Thyroid gland (tissue), 4 donors: Measurements from ENCODE around the gene OR52N4. TPM values are rescaled to one million over a fixed set of nuclear protein-coding genes. Genes with fewer than 3 reads are reported as not detected.
A peak's percentile ranks its signal among the peaks of the same experiment; 100 is the strongest.
"Not testable (repeated sequence)": the region's sequence is repeated elsewhere in the genome, so short reads cannot be mapped to it uniquely, and the experiment has no call there.

Experiments used
- DNase-seq, 2 donors: peaks; one replicate each; pipeline ENCODE4 v3.0.0-alpha.2; 2019
- H3K27ac ChIP-seq, 3 donors: fragments of 200-600 bp; sonication (generic); 1 replicate in 2 of 3; 2 replicates in 1 of 3; pipeline ENCODE4 v1.5.1; 2016 to 2019; ENCODE audit warnings: mild to moderate bottlenecking in 1 of 3, moderate library complexity in 1 of 3
- H3K27me3 ChIP-seq: fragments of 200-600 bp; sonication (generic); one replicate; pipeline ENCODE4 v1.5.1; 2019
- H3K36me3 ChIP-seq, 2 donors: fragments of 200-600 bp; sonication (generic); one replicate each; pipeline ENCODE4 v1.5.1; 2016 to 2019
- H3K4me1 ChIP-seq, 2 donors: fragments of 200-600 bp; sonication (generic); one replicate each; pipeline ENCODE4 v1.5.1; 2017 to 2019
- H3K4me3 ChIP-seq, 3 donors: fragments of 200-600 bp; sonication (generic); replicated peaks in 1 of 3; 1 replicate in 2 of 3; 2 replicates in 1 of 3; pipeline ENCODE4 v1.5.1; 2016; ENCODE audit warnings: mild to moderate bottlenecking in 1 of 3
- H3K9me3 ChIP-seq: fragments of 200-600 bp; sonication (generic); one replicate; pipeline ENCODE4 v1.5.1; 2017
- POLR2A ChIP-seq, 2 donors: fragments of 450-650 bp; IDR thresholded peaks; one replicate each; pipeline ENCODE4 v1.6.1; 2017; ENCODE audit warnings: antibody characterized with exemption in 2 of 2, mild to moderate bottlenecking in 2 of 2, moderate library complexity in 1 of 2
- WGBS, 2 donors: methylation state at CpG; one replicate each; pipeline ENCODE4 v1.1.5; 2017; 5-methylcytosine and 5-hydroxymethylcytosine counted together
- intact Hi-C: fragments of 100-400 bp; cut with DNase I; formaldehyde crosslinking; loops from one replicate; pipeline ENCODE4 v1.15.1; 2023
- total RNA-seq, 4 donors: library from RNA; depleted of rRNA; stranded (reverse); fragments of >200 nt; gene quantifications; one replicate each; pipeline ENCODE4 v1.2.3, GENCODE V29; 2016
- TF ChIP-seq, protein P1 (sequence below), 6 experiments: fragments of 200-600 bp in 3 of 6; fragments of 450-650 bp in 3 of 6; sonication (generic) in 3 of 6; IDR thresholded peaks; one replicate each; pipeline ENCODE4 v1.5.1; 2016 to 2019; ENCODE audit warnings: antibody characterized with exemption in 6 of 6, mild to moderate bottlenecking in 2 of 6, inconsistent platforms in 1 of 6, moderate library complexity in 1 of 6

The OR52N4 gene
- total RNA-seq = under 1 TPM in 2 of 4 donors, not detected in 2; 0.45 to 0.83 TPM

DNA sequence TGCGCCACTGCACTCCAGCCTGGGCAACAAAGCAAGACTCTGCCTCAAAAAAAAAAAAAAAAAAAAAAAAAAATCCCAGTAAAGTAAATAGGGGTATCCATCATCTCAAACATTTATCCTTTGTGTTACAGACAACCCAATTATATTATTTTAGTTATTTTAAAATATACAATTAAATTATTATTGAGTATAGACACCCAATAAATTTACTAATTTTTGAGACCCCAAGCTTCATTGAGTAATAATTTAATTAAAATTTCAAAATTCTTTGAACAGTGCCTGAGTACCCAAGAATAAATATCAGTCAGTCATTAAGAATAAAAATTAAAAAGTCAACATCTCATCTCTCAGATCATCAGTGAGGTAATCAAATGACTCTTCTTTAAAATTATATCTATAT is at the start of gene OR52N4:
Gene OR52N4, plus strand, starts transcription at position 301 of the 400 bp plus-strand sequence. CDS start 498 bp downstream, outside the sequence.
- 100% methylated on average over 1 of the region's 1 CpG for WGBS, 2 donors

DNA sequence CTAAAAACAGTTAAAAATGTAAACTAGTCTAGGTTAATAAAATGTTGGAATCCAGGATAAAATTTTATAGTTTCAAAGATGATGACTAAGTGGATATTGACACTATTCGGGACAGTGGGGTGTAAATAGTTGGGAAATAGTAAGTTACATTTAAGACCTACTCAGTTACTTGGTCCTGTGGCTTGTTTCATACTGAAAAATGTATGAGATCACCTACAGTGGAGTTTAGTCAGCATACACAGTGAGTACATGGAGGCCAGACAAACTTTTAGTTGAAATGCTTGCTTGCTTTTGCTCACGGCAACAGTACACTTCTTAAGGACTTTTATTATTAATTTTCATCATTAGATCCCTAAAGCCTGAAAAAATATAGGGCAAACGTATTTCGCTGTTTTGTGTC is 48.4 kb upstream of the OR52N4 start:
- WGBS, 2 donors = 94 to 95% methylated on average over 4 of the region's 4 CpGs
- H3K27me3 ChIP-seq = no peaks in the 10 kb centered on the region
- no peaks in the 10 kb centered on the region for H3K9me3 ChIP-seq
- peaks cover 0 to 5% of the 10 kb centered on the region in 2 donors for H3K36me3 ChIP-seq
- H3K27ac ChIP-seq = no peak overlapping the region
- no peak for DNase-seq
- no peaks in the 10 kb centered on the region for H3K4me1 ChIP-seq
- H3K4me3 ChIP-seq = no peak overlapping the region
- intact Hi-C loops = no loop called here
- no peak for TF ChIP-seq POLR2A (IDR thresholded peaks at IDR 0.05)
- TF ChIP-seq, protein P1, sequence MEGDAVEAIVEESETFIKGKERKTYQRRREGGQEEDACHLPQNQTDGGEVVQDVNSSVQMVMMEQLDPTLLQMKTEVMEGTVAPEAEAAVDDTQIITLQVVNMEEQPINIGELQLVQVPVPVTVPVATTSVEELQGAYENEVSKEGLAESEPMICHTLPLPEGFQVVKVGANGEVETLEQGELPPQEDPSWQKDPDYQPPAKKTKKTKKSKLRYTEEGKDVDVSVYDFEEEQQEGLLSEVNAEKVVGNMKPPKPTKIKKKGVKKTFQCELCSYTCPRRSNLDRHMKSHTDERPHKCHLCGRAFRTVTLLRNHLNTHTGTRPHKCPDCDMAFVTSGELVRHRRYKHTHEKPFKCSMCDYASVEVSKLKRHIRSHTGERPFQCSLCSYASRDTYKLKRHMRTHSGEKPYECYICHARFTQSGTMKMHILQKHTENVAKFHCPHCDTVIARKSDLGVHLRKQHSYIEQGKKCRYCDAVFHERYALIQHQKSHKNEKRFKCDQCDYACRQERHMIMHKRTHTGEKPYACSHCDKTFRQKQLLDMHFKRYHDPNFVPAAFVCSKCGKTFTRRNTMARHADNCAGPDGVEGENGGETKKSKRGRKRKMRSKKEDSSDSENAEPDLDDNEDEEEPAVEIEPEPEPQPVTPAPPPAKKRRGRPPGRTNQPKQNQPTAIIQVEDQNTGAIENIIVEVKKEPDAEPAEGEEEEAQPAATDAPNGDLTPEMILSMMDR (IDR thresholded peaks at IDR 0.05) = no peak

More for the DNA sequence above, at the start of gene OR52N4:
- Histone ChIP-seq H3K9me3 (no peaks in the 10 kb centered on the region), H3K36me3 (no peaks in the 10 kb centered on the region), H3K4me3 (no peak within 1 kb of the TSS), H3K27ac (no peak within 1 kb of the TSS), H3K4me1 (no peaks in the 10 kb centered on the region), H3K27me3 (no peaks in the 10 kb centered on the region)
- intact Hi-C loops = no loop called here
- DNase-seq = no peak
- TF ChIP-seq, protein P1 (IDR thresholded peaks at IDR 0.05) = no peak
- no peak for TF ChIP-seq POLR2A (IDR thresholded peaks at IDR 0.05)

GRCh38 chr11:5712507-5712906 is 41.5 kb upstream of the OR52N4 start:
- Histone ChIP-seq H3K36me3 (peaks cover 0 to 5% of the 10 kb centered on the region in 2 donors), H3K27me3 (no peaks in the 10 kb centered on the region), H3K4me3 (no peak overlapping the region), H3K4me1 (no peaks in the 10 kb centered on the region), H3K9me3 (no peaks in the 10 kb centered on the region), H3K27ac (no peak overlapping the region)
- WGBS, 2 donors = 71 to 80% methylated on average over 1 of the region's 1 CpG
- TF ChIP-seq, protein P1 (IDR thresholded peaks at IDR 0.05) = peak in 5 of 6 experiments; percentile 9 to 52 (median 41)
- TF ChIP-seq POLR2A (IDR thresholded peaks at IDR 0.05) = no peak
- no peak for DNase-seq
- intact Hi-C loops = no loop called here

GRCh38 chr11:5713695-5714094 is 40.3 kb upstream of the OR52N4 start:
- intact Hi-C loops = no loop called here
- DNase-seq = no peak
- TF ChIP-seq POLR2A (IDR thresholded peaks at IDR 0.05) = no peak
- TF ChIP-seq, protein P1 (IDR thresholded peaks at IDR 0.05) = no peak

GRCh38 chr11:5716518-5716917 is 37.5 kb upstream of the OR52N4 start:
- 95 to 100% methylated on average over 1 of the region's 1 CpG for WGBS, 2 donors
- intact Hi-C loops, H3K4me1 ChIP-seq, H3K36me3 ChIP-seq, DNase-seq, H3K27me3 ChIP-seq, H3K27ac ChIP-seq, H3K9me3 ChIP-seq, H3K4me3 ChIP-seq: not testable (repeated sequence)

More at GRCh38 chr11:5713695-5714094, 40.3 kb upstream of the OR52N4 start:
- Histone ChIP-seq H3K9me3 (no peaks in the 10 kb centered on the region), H3K4me3 (no peak overlapping the region), H3K27me3 (no peaks in the 10 kb centered on the region), H3K36me3 (no peaks in the 10 kb centered on the region), H3K4me1 (no peaks in the 10 kb centered on the region), H3K27ac (no peak overlapping the region)
- WGBS, 2 donors = 64 to 71% methylated on average over 5 of the region's 5 CpGs
